Measurements from ENCODE around the gene ROBO1.

Gene ROBO1

DNA sequence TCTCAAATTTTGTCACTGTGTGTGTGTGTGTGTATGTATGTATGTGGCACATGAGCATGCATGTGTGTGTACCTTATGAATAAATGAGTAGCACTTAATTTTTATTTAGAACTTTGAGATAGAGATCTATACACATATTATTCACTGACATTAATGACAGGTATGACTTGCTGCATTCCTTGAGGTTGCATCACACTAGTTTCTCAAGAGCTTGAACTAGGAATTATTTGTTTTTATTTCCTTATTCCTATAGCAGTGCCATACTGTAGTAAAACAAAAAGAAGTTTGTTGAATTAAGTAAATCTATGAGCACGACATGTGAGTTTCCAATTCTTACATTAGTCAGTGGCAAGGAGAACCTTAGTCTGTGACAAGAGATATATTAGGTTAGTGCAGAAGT is 943.9 kb downstream of the ROBO1 start:
- DNase-seq: no peak

DNA sequence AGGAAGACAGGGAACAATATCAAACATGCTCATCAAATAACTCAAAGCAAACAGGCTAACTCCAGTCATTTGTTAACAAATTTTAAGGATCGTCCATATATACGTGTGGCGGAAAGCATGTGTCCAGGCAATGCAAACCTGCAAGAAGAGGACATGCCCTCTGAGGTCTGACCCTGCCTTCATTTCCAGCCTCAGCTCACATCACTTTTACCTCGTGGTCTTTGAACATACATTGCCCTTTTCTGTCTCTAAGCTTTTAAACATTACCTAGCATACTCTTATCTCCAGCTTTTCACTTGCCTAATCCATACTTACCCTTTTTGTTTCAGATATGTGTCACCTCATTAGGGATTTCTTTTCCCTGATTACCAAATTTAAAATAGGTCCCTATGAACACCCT is 944.4 kb downstream of the ROBO1 start:
- DNase-seq: no peak

DNA sequence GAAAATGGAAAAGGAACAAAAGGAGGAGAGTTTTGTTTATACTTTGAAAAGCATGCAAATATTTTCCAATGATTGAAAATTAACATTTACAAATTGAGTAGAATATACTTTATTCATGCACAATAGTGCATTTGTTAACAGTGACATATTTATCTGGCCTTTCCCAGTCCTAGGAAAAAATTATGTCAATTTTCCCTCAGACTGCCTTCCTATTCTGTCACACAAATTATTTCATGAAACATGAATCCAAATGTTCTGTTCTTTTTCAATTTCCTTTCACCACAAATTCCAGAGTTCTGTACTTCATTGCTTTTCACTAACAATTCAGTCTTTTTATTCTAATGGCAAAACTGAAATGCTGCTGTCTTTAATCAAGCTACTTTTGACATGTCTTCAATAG is 945.1 kb downstream of the ROBO1 start:
- no peak for DNase-seq

DNA sequence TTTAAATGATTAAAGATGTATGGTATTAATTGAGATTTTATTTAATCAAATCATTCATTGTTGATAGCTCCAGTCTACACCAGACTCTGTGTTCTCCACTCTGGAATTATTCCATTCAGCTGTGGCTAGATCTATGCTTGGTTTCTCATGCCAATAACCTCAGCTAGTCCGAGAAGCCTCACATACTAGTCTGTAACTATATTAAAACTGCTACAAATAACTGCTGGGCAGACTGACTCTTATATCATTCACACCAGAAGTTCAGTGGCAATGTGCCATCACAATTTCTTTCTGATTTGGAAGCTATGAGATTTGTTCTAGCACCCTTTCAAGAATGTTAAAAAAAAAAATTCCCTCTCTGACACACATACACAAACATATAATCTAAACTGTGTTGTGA is 947.3 kb downstream of the ROBO1 start:
- no peak for DNase-seq

DNA sequence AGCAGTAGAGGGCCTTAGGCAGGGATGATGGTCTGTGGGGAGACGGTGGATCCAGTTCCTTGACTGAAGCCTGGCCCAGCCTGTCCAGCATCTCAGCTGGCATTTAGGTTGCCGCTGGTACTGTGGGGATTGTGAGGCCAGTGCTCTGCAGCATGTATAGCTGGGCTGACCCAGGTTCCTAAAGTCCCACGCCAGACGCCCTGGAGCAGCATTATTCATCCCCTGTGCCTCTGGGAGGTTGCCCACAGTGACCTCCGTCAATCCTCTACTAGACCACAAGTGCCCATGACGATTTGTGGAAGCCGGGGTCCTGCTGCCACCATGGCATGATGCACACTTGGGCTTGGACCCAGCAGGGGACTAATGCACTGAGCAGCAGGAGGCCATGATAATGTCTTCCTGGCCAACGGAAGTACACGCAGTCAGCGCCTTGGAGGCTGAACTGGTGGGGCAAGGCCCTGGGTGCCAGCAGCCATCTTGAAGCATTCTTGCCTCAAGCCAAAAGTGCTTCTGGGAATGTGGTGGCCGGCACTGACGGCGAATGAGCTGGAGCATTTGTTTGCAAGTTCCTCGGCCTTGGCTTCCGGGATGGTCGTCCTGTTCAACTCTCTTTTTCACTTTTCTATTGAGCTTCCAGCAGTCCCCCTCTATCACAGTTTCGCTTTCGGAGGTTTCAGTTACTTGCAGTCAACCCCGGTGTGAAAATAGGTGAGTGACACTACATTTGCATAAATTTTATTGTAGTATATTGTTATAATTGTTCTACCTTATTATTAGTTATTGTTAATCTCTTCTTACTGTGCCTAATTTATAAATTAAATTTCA is 949.4 kb downstream of the ROBO1 start:
- DNase-seq: peak; percentile 1

DNA sequence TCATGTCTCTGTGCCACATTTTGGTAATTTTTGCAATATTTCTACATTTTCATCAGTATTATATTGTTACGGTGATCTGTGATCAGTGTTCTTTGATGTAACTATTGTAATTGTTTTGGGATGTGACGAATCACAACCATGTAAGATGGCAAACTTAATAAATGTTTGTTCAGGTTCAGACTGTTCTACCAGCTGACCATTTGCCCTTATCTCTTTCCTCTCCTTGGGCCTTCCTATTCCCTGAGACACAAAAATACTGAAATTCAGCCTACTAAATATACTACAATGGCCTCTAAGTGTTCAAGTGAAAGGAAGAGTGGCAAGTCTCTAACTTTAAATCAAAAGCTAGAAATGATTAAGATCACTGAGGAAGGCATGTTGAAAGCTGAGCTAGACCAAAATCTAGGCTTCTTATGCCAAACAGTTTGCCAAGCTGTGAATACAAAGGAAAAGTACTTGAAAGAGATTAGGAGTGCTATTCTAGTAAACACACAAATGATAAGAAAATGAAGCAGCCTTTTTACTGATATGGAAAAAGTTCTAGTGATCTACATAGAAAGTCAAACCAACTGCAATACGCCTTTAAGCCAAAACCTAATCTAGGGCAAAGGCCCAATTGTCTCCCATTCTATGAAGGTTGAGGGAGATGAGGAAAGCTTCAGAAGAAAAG is 952.8 kb downstream of the ROBO1 start:
- DNase-seq: no peak

DNA sequence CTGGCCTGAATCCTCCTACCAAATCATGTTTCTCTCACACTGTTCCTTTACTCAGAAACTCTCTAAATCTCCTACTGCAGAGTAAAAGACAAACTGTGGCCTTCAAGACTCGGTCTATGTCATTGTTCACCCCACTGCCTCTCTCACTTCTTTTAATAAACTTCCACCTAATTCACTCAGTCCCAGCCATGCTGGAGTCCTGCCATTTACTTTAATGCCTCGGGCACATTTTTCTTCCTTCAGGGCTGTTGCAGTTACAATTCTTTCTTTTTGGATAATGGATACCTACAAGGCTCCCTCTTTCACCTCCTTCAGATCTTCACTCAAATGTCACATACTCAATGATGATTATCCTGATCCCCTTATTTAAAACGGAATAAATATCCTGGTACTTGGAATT is 955.6 kb downstream of the ROBO1 start:
- DNase-seq: no peak

DNA sequence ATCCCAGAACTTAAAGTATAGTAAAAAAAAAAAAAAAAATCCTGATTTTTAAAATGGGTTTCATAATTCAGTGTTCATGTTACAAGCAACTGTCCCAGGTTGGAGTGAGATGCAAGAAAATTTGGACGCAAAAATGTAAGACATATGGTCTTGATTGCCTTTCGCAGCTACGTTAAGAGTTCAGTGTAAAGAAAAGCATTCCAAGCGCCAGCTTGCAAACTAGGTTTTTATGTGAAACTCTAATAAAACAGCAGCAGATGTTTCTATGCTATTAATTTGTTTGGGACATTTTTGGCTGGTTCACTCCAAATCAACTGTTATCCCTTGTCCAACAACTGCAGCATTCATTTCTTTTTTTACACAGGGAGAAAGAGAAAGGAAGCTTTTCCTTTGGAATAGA is 957.8 kb downstream of the ROBO1 start:
- no peak for DNase-seq

DNA sequence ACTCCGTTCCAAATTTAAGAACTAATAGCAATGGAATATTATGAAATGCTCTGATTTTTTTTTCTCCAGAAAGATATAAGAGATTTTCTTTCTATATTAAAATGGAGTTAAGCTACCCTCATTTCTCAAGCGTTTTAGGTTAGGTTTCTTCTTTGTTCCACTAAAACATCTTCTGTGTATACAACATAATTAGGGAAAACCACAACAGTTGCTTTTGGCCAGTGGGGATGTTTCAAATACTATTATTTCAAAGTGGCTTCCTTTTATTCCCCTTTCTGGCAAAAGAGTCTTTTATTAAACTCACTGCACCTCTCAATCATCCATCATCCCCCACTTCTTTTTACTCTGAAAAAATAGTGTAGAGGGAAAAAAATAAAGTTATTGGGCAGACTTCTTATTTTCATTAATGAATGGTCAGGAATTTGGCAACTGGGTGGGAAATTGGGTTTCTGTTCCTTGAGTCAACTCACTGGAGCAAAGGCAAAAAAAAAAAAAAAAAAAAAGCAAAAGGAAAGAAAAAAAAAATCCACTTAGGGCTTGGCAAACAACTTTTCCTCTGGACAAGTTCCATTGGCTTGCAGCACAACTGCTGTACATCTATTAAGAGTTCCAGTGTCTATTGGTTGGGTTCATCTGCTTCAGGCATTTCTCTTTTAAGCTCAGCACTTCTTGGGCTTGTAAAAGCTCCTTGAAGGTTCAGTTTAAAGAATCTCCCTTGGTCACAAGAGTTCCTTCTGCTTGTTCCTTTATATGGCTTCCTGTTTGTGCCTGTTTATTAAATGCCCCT is 963.4 kb downstream of the ROBO1 start:
- no peak for DNase-seq

DNA sequence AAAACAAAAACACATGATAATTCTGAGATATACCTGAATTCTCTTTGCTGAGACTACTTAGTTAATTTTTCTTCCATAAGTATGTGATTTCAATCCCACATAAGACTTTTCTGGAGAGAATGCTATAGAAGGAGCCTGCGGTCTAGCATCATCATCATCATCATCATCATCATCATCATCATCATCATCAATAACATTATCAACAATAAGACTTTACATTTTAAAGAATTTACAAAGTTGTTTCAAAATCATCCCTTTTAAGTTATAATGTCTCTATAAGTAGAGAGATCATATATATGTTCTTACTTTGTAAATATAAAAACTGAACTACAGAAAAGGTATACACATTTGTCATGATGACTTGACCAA is 965.3 kb downstream of the ROBO1 start:
- no peak for DNase-seq

DNA sequence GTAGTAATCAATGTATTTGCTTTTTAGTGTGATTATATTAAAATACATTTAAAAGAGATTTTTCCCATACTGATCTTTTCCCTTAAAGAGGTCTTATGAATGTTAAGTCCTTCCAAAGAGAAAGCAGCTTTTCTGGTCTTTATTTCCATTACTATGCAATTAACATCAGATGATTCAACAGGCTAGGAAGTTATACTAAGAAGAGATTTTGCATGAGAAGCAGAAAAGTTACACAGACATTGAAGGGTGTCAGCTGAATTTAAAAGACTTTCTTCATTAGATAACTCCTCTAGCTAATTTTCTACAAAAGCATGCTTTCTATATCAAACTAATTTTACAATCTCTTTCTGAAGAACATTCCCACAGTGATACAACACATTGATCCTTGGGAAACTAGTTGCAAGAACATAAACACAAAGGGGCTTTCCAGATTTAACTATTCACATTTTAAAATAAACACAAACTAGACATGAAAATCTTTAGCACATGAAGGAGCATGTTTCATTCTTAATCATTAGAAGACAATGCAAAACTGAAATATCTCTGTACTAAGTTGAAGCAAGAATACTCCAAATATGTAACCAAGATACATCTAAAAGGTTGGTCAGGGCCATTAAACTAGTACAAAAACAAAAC is 965.8 kb downstream of the ROBO1 start:
- DNase-seq: no peak

DNA sequence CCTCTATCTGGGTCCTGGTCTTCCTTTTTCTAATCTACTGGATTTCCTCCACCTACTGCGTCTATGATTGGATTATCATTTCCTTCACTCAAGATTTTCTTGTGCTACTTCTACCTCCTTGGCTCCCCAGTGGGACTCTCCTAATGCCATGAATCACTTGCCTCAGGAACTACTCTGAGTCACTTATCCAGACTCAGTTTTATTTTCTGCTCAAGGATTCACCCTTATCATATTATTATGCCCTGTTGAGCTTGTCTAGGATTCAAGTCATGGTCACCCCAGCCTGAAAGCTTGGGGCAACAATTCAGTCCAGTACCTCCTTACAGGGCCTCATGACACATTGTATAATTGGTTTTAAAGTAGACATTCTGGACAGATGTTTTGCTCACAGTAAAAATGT is 968.1 kb downstream of the ROBO1 start:
- DNase-seq: no peak

DNA sequence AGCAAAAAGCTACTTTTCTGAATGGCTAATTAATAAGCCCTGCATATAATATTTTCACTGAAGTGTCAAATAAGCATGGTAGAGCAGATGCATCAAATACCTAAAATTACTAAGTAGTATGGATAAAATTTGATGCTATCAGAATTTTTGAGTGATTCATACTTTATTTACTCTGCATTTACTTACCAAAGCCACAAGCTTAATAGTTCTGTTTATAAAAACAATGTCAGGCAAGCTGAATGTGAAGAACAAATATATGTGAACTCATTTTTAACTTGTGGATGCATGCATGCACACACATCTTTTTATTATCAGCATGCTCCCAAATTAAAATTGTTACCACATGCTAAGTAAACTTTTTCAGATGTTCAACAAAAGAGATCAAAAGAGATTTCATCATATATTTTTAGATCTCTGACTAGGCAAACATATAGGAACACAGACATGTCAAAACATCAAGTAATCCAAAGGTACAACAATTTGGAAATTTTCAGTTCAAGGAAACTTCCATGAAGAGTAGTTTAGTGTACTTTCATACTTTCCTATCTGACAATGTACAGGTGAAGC is 969.4 kb downstream of the ROBO1 start:
- no peak for DNase-seq

DNA sequence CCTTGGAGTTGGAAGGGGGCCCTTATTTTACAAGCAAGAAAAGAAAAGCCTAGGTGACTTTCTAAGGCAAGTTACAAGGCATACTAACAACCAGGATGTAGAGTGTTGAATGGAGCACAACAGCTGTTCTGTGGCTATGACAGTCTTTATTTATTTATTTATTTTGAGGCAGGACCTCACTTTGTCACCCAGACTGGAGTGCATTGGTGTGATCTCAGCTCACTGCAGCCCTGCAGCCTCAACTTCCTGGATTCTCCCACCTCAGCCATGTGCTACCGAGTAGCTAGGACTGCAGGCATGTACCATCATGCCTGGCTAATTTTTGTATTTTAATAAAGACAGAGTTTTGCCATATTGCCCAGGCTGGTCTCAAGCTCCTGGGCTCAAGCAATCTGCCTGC is 973.4 kb downstream of the ROBO1 start:
- DNase-seq: no peak

DNA sequence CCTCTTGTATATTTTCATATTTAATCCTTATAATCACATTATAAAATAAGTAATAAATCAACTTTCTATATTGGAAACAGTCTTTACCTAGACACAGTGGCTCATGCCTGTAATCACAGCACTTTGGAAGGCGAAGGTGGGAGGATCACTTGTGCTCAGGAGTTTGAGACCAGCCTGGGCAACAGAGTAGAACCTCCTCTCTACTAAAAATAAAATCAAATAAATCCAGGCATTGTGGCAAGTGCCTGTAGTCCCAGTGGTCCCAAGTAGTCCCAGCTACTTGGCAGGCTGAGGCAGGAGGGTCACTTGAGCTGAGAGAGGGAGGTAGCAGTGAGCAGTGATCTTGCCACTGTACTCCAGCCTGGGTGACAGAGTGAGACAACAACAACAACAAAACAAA is 975.1 kb downstream of the ROBO1 start:
- no peak for DNase-seq

DNA sequence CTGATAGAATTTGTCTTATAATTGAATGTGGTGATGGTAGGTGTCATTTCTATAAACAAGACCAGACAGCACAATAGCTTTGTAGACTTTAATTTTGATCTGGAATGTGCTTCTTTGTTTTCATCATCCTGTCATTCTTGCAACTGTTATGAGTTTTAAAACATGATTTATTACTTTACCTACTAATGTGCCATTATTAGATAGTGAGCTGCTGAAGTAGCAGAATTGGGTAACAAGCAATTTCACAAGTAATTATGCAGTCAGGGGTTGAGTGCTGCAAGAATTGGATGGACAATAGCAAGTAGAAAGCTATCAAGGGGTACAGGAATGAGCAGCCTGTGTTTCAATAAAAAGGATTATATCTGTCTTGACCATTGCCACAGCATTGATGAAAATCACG is 975.6 kb downstream of the ROBO1 start:
- no peak for DNase-seq

DNA sequence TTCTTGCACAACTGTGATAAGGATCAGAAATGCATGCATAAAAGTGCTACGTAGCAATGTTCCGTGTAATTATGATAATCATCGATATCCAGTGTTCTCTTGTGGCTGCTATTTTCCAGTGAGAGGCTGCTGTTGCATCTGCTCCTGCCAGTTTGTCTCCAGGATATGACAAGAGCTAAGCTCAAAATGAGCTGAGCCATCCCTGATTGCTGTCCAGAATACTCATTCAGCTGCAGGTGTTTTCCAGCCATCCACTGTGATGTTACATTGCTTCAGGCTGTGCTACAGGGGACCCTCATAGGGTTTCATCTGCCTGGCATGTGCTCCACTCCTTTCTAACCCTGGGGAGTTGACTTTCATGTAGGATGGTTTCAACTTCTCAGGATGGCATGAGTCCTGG is 976.0 kb downstream of the ROBO1 start:
- no peak for DNase-seq

DNA sequence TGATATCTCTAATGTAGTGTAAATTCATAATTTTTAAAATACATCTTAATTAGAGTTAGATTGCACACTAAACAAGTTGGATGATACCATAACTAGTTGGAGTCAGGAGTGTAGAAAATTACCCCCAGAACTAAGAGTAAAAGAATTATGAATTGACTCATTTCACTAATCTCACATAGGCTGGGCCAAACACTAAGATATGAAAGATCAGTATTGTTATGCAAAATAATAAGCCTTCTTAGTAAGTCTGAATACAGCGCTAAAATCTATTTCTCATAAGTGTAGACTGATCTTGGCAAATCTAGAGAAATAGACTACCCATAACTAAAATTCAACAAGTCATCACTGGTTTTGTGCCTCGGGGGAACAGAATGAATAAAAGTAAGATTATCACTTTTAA is 979.0 kb downstream of the ROBO1 start:
- no peak for DNase-seq

DNA sequence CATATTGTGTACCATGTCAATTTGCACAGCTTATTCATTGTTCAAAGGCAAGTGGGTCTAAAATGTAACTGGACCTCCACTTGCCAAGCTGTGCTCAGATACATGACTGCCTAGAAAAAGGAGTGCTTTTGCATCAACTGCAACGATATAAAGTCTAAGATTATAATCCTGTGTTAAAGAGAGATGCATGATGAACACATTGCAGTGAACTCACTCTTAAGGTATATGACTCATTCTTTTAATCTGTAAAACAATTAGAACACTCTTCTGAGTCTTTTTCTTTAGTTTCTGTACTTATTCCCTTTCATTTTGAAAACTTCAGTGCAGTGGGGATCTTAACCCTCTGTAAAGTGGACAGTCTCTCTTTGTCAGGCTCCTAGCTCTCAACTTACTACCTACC is 982.8 kb downstream of the ROBO1 start:
- no peak for DNase-seq

DNA sequence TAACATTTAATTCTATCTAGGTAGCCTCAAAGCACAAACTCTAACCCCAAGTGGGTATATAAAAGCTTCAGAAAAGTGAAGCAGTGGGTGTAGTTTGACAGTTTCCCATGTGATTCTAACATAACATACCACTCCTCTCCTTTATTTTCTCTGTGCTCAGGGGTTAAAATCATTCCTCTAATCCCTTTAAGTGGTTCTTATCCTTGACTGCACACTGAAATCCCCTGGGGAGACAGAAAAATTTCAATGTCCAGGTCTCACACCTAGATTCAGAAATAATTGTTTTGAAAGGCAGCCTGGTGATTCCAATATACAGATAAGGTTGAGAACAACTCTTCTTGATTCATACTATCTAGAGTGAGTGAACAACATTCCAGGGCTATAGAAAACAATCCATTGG is 986.4 kb downstream of the ROBO1 start:
- DNase-seq: no peak

DNA sequence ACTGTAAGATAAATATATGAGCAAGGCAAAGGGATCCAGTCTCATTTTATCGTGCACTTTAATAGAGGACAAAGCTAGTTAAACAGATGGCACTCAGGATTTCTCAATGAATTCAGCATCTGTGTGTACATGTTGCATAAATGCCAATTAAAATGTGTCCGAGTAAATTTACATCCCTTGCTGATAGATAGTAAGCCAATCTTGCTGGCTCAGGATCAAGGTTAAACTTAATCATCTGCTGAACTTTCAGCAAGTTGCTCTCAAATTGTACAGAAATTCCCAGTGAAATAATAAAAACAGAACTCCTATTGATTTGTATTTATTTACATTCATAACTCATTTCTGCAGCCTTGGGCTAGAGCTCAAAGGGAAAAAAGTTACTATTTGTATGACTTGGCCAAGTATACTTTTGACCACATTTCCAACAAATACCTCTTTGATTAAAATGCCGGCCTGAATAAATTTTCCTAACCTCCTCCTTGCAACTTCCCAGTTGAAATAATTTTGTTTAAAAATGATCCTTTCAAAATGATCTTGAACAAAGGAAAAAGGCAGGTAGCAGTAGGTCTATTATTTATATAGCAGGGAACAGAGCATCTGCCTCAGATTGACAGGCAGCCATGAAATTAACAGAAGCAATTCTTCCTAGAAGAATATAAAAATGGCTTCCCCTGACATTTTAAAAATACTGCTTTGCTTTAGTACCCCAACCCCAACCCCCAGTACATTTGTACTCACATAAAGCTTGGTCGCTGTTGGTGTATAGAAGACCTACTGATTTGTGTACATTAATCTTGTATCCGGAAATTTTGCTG is 1001.9 kb downstream of the ROBO1 start:
- no peak for DNase-seq

DNA sequence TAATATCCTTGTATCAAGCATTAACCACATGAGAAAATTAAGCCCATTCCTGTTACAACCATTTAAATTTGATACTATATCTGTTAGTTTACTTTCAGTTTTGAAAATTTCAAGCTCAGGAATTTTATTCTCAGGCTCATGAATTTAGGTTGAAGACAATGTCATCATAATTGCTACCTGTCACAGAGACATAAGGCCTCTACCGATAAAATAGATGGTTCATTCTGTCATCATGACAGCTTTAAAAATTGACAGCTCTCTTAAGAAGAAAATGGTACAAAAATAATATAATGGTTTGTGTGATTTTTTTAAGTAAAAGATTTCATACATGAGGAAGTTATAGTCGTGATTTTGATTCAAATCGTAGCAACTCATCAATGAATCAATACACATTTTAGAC is 1003.2 kb downstream of the ROBO1 start:
- DNase-seq: no peak
